ENCODE data around the gene PNPLA2.

Gene PNPLA2

DNA sequence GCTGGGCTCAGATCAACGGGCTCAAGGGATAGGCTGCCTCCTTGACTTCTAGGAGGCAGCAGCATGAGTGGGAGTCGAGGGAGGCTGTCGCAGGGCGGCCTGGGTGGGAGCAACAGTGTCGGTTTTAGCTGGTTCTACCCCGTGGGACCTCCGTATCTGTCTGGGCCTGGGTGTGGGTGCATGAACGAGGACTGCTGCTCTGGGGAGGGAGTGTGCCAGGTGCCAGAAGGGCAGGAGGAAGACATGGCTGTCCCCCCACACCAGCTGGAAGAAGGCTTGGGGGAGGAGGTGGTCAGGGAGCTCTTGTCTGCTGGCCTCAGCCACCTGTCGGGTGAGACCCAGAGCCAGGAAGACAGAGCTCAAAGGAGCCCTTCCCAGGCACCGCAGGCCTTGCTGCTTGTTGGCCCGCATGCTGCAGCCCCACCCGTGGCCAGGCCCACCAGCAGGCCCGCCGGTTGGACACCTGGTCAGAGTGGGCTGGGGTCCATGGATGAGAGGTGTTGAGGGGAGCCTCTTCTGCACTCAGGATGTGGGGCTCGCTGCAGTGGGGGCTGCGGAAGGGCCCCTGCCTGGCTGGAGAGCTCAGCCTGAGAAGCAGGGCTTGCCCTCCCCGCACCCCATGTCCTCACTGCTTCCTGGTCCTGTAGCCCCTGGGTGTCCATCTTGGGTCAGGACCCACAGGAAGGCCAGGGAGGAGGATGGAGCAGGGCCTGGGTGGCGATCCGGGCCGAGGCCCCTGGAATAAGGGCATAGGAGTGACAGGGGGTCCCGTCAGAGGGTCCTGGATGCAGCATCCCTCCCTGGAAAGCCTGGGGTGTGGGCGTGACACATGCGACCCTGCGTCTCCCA, 32.3 kb upstream of the PNPLA2 start:
- DNase-seq (ENCODE audit: low read depth): no peak

DNA sequence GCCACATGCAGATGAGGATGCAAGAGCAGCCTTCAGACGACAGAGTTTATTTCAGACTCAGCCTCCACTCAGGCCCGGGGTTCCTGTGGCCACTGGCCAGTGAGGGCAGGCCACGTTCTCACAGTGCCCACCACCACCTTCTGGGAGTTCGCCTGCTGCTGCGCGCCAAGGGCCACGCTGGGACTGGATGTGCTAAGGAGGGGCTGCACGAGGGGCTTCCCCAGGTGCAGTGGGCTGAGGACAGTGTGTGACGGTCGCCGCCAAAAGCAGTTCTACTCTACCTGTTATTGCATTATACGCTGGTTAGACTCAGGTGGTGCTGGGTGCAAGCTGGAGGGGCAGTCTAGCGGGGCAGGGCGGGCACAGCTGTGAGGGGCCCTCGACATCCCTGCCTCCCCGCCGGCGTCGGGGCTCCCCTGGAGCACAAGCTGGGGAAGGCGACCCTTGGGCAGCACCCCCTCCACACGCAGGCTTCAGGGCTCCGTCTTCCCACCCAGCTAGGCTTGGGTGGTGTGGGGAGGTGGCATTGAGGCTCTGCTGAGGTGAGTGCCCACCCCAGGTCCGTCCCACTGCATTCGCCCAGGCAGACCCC, 31.5 kb upstream of the PNPLA2 start:
- DNase-seq (ENCODE audit: low read depth): no peak

DNA sequence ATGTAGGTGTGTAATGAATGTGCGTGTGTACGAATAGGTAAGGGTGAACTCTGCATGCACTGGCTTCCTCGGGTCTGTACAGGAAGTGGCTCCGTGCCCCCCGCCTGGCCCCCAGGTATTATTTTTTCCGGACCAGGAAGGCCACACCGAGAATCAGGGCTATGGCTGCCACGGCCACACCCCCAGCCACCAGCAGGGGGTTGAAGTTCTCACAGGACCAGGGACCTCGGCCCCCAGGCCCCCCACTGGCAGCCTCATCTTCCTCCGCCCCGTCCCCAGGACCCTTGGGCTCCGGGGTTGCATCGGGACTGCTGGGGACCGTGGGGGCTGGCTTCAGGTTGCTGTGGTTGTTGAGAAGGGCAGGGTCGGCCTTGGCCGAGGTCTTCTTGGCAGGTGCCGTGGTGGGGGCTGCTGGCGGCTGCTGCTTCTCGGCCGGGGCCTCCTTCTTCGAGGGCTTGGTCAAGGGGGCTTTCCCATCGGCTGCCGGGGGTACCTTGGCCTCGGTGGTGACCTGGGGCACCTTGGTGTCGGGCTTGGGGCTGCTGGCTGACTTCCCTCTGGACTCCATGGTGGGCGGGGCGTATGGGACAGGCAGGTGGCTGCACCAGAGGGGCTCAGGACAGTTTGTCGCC, 30.6 kb upstream of the PNPLA2 start:
- DNase-seq (ENCODE audit: low read depth): no peak

DNA sequence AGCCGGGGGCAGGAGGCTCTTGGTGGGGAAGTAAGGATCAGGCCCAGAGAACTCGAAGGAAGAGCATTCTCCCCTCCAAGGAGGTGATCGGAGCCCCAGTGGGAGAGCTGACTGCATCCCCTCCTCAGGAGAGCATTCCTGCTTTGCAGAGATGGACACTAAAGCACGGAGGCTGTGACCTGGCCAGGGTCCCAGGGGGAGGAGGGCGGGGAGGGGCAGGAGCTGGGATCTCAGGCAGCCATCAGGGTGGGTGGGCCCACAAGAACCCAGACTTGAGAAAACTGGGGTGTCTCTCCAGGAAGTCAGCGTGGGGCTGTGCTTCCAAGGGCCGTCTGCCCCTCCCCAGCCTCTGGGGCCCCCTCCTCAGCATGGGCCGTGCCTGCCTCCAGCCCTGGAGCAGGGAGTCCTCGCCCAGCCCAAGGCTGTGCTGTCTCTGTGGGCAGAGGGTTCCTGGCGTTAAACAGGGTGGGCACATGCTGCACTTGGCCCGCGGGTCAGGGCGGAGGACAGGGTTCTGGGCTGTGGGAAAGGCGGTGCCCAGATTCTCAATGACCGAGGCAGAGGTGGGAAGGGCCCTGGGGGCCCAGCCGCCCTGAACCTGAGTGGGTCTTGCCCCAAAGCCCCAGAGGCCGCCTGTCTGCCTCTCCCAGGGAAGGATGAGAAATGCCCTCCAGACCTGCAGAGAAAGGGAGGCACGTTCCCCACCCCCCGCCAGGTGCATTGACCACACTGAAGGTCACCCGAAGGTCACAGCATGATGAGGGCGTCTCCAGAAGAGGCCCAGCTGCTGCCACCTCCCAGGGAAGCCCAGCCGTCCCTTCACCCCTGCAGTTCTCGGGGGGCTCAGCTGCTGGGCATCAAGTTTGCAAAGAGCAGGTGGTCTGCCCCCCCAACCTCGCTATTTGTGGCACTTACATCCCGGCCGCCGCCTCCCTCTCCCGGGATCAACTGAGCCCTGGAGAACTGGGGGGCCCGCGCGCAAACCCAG, 29.5 kb upstream of the PNPLA2 start:
- DNase-seq (ENCODE audit: low read depth): no peak

DNA sequence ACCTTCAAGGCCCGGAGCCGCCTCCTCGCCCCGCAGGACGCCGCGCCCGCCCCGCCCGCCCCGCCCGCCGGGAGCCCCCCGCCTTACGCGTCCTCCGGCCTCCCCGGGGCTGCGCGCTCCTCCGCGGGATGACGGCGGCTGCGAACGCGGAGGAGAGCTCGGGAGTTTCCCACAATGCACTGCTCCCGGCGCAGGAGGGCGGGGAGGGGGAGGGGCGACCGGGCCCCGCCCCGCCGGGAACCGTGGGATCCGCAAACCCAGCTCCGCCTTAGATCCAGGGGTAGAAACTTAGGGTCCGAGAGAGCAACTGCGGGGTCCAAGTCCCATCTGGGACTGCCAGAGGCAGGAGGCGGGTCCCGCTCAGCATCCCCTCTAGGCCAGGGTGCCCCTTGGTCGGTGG, 28.8 kb upstream of the PNPLA2 start, which contains the start of gene CEND1:
Gene CEND1 (minus strand): TSS at position 148 of the 400 bp plus-strand sequence. CDS start 1,514 bp downstream, outside the sequence.
- DNase-seq (ENCODE audit: low read depth): no peak

DNA sequence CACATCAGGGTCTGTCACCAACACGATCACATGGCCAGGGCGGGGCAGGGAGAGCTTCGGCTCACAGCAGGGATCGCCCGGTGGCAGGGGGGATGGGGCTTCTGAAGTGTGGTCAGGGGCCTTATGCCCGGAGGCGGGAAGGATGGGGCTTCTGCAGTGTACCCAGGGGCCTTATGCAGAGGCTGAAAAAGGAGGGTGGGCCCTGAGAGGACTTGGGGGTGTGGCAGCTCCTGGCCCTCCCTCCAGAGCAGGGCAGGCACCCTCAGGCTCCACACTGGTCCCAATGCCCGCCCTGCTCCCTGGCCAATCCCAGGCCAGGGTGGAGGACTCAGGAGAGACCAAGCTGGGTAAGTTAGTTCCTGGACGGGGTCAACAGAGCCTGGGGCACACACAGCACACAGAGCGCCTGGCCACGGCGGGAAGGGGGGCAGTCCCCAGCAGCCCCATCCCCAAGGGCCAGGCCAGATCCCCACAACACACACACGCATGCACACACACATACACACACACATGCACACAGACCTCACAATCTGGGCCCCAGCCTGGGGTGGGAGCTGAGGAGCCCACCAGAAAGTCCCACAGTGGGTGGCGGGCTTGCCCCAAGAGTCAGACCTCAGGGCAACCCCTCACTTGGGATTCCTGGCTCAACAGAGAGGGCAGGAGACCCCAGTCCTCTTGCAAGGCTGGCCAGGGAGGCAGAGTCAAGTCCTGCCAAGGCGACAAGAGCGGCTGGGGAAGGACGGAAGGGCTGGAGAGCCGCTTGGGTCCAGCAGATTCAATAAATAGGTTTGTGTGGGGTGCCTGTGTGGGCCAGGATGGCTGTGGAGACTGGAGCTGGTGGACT, 27.8 kb upstream of the PNPLA2 start:
- no peak for DNase-seq (ENCODE audit: low read depth)

DNA sequence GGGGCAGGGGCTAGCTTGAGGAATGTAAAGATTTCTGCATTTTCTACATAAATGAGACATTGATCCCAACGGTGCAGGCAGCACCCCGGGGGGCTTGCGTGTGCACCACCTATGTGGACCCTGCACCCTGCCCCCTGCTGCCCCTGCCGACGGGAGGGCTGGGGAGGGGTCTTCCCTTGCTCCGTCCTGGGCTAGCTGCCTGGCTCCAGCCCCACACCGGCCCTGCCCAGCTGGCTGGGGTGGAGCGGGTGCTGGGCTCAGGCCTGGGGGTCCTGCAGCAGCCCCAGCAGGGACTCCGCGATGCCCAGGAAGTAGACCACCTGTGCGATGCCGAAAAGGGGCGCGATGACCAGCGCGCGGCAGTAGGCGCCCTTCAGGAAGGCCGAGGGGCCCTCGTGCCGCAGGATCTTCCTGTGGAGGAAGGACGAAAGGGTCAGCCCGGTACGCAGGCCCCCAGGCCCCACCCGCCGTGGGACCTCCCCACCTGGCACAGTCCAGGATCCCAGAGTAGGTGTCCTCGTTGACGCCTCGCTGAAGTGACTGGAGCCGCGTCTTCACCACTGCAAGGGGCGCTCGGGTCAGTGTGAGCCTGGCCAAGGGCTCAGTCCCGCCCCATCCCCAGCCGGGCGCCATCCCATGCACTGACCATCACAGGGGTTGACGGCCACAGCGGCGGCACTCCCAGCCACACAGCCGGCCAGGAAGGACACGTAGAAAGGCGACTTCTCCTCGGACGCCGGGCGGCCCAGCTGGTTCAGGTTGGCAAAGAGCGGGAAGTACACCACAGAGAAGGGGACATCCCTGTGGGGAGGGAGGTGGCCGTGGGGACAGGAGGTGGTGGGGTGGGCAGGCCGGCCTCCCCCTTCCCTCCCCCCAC, 26.8 kb upstream of the PNPLA2 start:
- DNase-seq (ENCODE audit: low read depth): no peak

DNA sequence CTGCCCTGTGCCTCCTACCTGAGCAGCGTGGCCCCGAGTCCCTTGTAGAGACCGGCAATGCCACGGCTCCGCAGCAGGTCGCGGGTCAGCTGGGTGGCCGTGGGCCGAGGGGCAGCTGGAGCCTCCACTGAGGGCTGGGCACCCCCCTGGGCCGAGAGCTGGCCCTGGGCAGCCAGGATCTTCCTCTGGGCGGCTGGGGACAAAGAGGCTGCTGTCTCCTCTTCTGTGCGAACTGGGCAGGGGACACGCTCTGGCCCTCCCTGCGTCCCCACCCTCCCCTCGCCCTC, 26.2 kb upstream of the PNPLA2 start:
- no peak for DNase-seq (ENCODE audit: low read depth)

DNA sequence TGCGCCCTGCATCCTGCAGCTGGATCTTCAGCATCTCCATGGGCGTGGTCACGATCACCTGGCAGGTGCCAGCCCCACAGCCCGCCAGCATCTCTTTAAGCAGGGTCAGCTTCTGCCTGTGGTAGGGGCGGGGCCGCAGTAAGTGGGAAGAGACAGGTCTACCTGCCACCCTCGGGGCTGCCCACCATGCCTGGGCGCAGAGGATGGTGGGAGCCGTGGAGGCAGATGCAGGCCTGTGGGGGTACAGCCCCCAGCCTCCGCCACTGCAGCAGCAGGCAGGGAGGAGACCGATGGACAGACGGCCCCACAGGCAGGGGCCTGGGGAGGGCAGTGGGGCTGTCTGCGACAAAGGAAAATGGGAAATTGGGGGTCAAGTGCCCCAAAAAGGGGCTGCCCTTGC, 25.8 kb upstream of the PNPLA2 start:
- no peak for DNase-seq (ENCODE audit: low read depth)

DNA sequence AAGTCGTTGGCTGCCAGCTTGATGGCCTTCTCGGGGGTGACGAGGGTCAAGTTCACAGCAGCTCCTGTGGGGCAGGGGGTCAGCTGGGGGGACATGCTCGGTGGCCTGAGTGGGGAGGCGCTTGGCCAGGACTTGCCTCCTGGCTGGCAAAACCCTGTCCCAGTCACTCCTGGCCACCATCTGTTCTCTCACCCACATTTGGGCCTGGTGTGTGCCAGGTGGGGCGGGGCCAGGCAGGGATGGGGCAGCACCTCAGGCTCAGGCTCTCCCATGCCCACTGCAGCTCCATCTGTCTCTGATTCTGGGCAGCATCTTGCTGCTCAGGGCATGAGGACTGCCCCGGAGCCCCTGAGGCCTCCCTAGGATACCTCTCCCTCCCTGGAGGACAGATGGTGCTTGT, 25.2 kb upstream of the PNPLA2 start:
- DNase-seq (ENCODE audit: low read depth): no peak

DNA sequence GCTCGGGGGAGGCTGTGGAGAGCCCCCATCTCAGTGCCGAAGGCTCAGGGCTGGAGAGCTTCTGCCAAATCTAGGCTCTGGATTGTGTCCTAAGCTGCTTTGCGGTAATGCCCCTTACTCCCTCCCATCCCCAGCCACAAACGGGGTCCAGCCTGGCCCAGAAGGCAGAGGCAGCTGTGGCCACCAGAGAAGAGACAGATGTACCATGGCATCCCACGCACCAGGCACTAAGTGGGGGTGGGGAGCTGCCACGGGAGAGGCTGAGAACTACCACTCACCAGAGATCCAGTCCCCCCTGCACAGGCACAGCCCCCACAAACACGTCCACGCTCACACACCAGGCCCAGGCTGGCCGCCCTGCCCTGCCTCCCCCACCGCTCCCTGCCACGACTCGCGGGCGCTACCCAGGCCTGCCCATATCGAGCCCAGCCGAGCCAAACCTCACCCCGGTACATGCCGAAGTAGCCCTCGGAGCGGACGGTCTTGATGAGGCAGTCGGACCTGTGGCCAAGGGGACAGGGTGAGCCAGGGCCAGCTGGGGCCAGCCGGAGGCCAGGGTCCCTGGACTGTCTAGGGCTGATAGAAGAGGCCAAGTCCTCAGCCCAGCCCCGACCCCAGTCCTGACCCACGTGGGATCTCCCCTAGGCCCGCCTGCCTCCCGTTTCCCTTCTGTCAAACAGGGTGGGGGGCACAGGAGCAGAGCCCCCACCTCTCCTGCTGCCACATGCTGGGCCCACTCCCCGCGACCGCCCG, 24.5 kb upstream of the PNPLA2 start:
- no peak for DNase-seq (ENCODE audit: low read depth)

DNA sequence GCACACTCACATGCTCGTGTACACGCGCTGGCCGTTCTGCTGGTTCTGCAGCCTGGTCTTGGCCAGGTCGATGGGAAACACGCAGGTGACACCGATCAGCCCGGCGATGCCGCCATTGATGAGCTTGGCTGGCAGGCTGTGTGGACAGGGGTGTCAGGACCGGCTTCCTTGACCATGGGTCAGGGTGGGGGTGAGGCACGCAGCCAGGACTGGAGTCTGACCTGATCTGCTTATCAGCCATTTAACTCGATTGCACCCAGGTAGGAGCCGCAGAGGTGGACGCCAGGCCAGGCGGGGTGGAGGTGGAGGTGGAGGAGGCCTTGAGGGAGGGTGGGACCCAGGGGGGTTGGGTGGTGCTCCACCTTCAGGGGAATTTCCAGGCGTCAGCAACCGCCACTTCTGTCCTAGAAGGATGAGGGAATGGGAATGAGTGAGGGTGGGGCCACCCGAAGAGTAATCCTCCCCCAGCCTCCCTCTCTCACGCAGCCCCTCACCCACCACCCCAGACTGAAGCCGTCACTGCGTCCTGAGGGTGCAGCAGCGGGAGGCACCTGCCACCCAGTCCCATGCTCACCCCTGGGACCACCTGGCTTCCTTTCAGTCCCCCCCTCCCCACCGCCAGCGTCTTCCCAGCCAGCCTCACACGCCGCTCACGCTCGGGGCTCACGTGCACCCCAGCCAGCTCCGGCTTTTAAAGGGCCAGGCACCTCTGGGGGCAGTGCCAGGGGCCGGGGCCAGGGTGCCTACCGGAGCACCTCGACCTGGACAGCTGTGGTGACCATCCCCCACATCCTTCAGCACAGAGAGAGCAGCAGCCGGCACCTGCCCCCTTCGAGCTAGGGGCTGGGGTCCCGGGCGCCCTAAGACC, 23.7 kb upstream of the PNPLA2 start:
- DNase-seq (ENCODE audit: low read depth): no peak

DNA sequence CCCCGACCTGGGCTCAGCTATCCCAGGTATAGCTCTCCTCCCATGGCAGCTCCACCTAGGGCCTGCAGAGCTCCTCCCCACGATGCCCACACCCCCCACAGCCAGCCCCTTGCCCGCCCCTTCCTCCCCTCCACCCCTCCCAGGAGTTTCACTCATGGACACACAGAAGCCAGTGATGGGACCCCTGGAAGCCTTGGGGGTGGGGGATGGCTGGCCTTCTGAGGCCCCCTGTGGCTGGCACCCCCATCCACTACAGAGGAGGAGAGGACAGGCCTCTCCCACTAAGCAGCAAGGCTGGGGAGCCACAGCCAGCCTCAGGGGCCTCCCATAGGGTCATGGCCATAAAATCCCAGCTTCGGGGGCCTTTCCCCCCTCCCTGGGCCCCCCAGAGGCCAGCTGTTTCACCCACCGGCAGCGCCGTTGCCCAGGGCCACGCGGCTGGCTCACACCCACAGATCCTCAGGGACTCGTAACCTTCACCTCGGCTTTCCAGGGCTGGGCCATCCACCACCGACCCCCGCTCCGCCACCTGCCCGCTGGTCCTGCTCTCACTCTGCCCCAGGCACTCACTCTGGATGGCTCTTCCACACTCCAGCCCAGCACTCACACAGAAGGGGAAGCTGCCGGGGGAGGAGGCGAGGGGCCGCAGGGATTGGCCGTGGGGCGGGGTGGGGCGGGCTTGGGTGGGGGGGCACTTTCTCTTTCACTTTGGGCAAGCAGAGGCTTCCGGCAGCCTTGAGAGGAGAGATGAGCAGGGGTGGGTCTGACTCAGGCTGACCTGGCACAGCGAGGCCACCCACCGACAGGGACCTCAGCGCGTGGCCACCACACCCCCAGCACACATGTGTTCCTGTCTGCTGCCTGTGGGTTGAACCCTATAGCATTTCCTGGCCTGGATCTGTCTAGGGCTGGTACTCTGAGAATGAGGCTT, 22.8 kb upstream of the PNPLA2 start:
- peak; percentile 58 for DNase-seq (ENCODE audit: low read depth)

DNA sequence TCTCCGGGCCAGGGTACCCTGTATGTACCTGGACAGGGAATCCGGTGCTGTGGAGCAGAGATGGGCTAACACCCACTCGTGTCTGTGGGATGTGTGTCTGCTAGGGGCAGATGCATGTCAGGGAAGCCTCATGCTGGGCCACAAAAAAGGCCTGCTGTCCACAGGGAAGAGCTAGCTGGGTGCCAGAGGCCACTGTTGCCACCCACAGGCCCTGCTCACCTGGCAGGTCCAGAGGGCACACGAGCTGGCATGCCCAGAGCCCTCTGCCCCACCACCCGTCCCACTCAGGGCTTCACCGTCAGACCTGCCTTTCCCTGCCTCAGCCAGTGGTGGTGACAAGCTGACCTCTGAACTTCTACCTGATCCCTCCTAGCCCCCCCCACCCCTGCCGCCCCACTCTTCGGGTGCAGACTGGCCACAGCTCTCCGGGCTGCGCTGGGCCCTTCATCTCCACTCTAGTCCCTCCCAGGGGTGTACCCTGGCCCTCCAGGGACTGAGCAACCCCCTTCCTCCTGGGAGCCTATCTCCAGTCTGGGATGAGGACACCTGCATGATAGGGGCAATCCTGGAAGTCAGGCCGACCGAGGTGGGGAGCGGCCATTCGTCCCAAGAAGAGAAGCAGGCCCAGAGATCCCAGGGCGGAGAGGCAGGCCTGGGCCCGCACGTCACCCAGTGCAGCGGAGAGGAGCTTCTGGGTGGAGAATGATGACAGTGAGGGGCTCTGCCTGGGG, 22.0 kb upstream of the PNPLA2 start:
- no peak for DNase-seq (ENCODE audit: low read depth)

DNA sequence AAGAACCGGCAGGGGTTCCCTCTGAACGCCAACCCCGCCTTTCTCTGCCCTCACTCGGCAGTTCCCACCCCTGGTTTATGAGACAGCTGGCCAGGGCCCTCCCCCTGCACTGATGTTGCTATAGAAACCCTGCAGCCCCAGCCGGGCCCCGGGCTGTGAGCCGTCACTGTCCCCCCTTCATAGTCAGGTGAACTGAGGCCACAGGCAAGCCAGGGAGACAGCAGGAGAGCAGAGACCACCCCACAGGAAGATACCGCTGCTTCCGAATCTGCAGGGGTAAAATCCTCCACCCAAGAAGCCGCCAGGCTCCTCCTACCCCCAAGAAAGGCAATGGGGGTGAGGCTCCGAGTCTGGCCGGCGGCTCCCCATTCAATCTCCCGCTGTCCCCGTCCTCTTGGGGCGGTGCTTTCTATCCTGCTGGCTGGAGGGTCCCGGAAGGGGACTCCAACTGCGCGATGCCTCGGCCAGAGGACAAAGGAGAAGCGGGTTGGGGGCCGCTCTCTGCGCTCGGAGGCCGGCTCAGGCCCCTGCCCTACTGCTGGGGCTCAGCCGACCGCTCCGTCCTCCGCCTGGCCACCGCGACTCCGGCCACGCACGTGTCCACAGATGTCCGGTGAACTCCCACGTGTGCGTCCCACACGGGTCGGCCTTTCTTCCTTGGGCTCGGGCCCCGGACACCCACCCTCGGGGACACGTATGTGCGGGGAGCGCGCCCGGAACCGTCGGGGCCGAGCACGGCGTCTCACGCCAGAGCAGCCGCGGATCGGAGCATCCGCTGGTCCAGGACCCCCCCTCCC, 21.2 kb upstream of the PNPLA2 start:
- peak; percentile 68 for DNase-seq (ENCODE audit: low read depth)

All from stimulated activated CD8-positive, alpha-beta memory T cell treated with anti-CD3 and anti-CD28 coated beads, Interleukin-7, amount 100 ng/mL, for 24 hours (primary cell).